Measurements from ENCODE around the gene MINAR2.

DNA sequence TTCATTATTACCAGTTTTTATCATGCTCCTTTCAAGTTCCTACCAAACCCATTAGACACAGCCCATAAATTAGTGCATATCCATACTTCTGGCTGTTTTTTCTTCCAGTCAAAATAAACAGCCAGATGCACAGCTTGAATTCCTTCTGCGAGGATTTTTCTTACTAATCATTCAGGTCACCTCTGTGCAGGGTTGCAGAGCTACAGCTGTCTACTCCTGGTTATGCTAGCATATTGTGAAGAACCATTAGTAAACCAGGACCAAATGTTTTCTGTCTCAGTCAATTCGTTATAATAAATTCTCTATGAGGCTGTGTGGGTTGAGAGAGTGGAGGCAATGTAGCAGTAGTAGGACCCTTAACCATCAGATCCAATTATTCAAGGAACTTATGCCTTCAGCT, 8.1 kb upstream of the MINAR2 start:
- TF ChIP-seq, protein P1, sequence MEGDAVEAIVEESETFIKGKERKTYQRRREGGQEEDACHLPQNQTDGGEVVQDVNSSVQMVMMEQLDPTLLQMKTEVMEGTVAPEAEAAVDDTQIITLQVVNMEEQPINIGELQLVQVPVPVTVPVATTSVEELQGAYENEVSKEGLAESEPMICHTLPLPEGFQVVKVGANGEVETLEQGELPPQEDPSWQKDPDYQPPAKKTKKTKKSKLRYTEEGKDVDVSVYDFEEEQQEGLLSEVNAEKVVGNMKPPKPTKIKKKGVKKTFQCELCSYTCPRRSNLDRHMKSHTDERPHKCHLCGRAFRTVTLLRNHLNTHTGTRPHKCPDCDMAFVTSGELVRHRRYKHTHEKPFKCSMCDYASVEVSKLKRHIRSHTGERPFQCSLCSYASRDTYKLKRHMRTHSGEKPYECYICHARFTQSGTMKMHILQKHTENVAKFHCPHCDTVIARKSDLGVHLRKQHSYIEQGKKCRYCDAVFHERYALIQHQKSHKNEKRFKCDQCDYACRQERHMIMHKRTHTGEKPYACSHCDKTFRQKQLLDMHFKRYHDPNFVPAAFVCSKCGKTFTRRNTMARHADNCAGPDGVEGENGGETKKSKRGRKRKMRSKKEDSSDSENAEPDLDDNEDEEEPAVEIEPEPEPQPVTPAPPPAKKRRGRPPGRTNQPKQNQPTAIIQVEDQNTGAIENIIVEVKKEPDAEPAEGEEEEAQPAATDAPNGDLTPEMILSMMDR (conservative IDR thresholded peaks at IDR 0.05; ENCODE audit: low read depth, low read length), result no peak
- no peak for TF ChIP-seq EZH2 (IDR thresholded peaks at IDR 0.05; ENCODE audit: borderline replicate concordance, low read depth, low read length, poor library complexity, severe bottlenecking)

Data from A673 (cell line).